ENCODE data around the gene ZBTB5. TPM values are rescaled to one million over a fixed set of nuclear protein-coding genes. Genes with fewer than 3 reads are reported as not detected.
A peak's percentile ranks its signal among the peaks of the same experiment; 100 is the strongest.

ZBTB5 gene
- total and polyA plus RNA-seq, 7 donors, result 2.5 to 6.0 (median 5.3) TPM

GRCh38 chr9:37424686-37425297, 40.5 kb downstream of the ZBTB5 start:
- Histone ChIP-seq H3K36me3 (ENCODE audit: insufficient read depth in 1 of 2, low read depth in 1 of 2) (peaks cover 3 to 55% of the 10 kb centered on the region in 2 donors), H3K9me3 (no peaks in the 10 kb centered on the region), H3K4me1 (peaks cover 17% of the 10 kb centered on the region), H3K27ac (no peak overlapping the region), H3K27me3 (ENCODE audit: insufficient read depth in 3 of 3, low read length in 2 of 3) (no peaks in the 10 kb centered on the region), H3K4me3 (no peak overlapping the region)
- DNase-seq (no peak), ATAC-seq (no peak)
- no peak for TF ChIP-seq CTCF (IDR thresholded peaks at IDR 0.05)
- 72 to 85% (median 74%) methylated on average over 16 to 18 of the region's 18 CpGs for WGBS, 3 donors
- intact Hi-C loops (cut with DNase I), result loop anchor here (5.0 to 10.0 kb wide), 4 partner anchors 38 to 150 kb away; partner anchors contain the start of genes FBXO10 (in 1 of the 2) and ZBTB5 (in 1 of the 2)

GRCh38 chr9:37424204-37424685, 41.0 kb downstream of the ZBTB5 start:
- H3K4me3 ChIP-seq, result peak overlapping the region; percentile 83
- peaks cover 17% of the 10 kb centered on the region for H3K4me1 ChIP-seq
- ATAC-seq, result no peak
- no peak for DNase-seq
- H3K27me3 ChIP-seq (ENCODE audit: insufficient read depth in 3 of 3, low read length in 2 of 3), result no peaks in the 10 kb centered on the region
- peaks cover 3 to 50% of the 10 kb centered on the region in 2 donors for H3K36me3 ChIP-seq (ENCODE audit: insufficient read depth in 1 of 2, low read depth in 1 of 2)
- intact Hi-C loops (cut with DNase I), result loop anchor here (5.0 to 10.0 kb wide), 3 partner anchors 38 to 151 kb away; partner anchors contain the start of genes FBXO10 (in 1 of the 2) and ZBTB5 (in 1 of the 2)
- H3K27ac ChIP-seq, result no peak overlapping the region
- WGBS, 3 donors, result 47 to 52% (median 48%) methylated on average over 8 of the region's 8 CpGs
- H3K9me3 ChIP-seq, result no peaks in the 10 kb centered on the region
- no peak for TF ChIP-seq CTCF (IDR thresholded peaks at IDR 0.05)

- intact Hi-C loops (cut with DNase I), result loop anchor here (5.0 to 10.0 kb wide), 3 partner anchors 39 to 151 kb away; partner anchors contain the start of genes FBXO10 (in 1 of the 2) and ZBTB5 (in 1 of the 2)
- Histone ChIP-seq H3K9me3 (no peaks in the 10 kb centered on the region), H3K4me3 (peak overlapping the region; percentile 83), H3K27me3 (ENCODE audit: insufficient read depth in 3 of 3, low read length in 2 of 3) (no peaks in the 10 kb centered on the region), H3K27ac (peak overlapping the region; percentile 93), H3K36me3 (ENCODE audit: insufficient read depth in 1 of 2, low read depth in 1 of 2) (peaks cover 3 to 42% of the 10 kb centered on the region in 2 donors), H3K4me1 (peaks cover 17% of the 10 kb centered on the region)
- DNase-seq (no peak), ATAC-seq (no peak)
- no peak for TF ChIP-seq CTCF (IDR thresholded peaks at IDR 0.05)
- WGBS, 3 donors, result 44 to 52% (median 52%) methylated on average over 2 of the region's 2 CpGs
Observed at GRCh38 chr9:37423508-37423907, 41.7 kb downstream of the ZBTB5 start.

- Histone ChIP-seq H3K36me3 (ENCODE audit: insufficient read depth in 1 of 2, low read depth in 1 of 2) (peaks cover 0 to 32% of the 10 kb centered on the region in 2 donors), H3K4me3 (peak within 1 kb of the TSS; percentile 83), H3K9me3 (no peaks in the 10 kb centered on the region), H3K4me1 (peaks cover 17% of the 10 kb centered on the region), H3K27ac (peak within 1 kb of the TSS; percentile 93), H3K27me3 (ENCODE audit: insufficient read depth in 3 of 3, low read length in 2 of 3) (no peaks in the 10 kb centered on the region)
- 0 to 1% (median 1%) methylated on average over 55 to 56 of the region's 56 CpGs for WGBS, 3 donors
- ATAC-seq (peak; percentile 99), DNase-seq (peak; percentile 93 to 97)
- intact Hi-C loops (cut with DNase I), result loop anchor here (5.0 to 10.0 kb wide), 3 partner anchors 40 to 152 kb away; partner anchors contain the start of genes FBXO10 (in 1 of the 2) and ZBTB5 (in 1 of the 2)
- TF ChIP-seq CTCF (IDR thresholded peaks at IDR 0.05), result no peak
Observed at GRCh38 chr9:37422289-37423104, 42.8 kb downstream of the ZBTB5 start, which contains the start of gene GRHPR. Gene GRHPR, plus strand, starts transcription at chr9:37422696. Its CDS starts 55 bp downstream, at chr9:37422751.
